Measurements from ENCODE around the gene ZMYM2. TPM values are rescaled to one million over a fixed set of nuclear protein-coding genes. Genes with fewer than 3 reads are reported as not detected.

Gene ZMYM2
- polyA plus RNA-seq, 2 of the 4 experiments (the other 2 are of a cell fraction): 21.7 to 56.7 TPM

DNA sequence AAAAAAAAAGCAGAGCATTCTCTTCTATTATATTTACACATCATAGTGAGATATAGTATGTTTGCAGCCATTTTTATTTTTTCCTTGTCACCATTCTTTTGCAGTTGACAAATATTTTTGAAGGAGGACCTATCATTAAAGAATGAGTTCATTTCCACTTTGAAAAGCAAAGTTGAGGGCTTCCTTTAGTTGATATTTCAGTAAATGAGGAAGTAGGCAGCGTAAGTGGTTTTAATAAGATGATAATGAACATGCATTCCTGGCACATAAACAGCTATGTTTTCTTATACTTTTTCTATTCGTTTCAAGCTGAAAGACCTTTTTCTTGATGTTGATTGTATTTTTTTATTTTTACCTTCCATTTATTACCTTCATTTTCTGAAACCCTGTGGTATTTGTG lies 66.2 kb downstream of the ZMYM2 start:
- Histone ChIP-seq H3K27ac (no peak overlapping the region), H3K4me2 (no peak overlapping the region), H3K4me1 (peaks cover 10% of the 10 kb centered on the region), H3K9me3 (no peaks in the 10 kb centered on the region), H3K4me3 (no peak overlapping the region)
- FAIRE-seq (no peak), DNase-seq (ENCODE audit: low read depth in 1 of 2, low spot score in 1 of 2) (no peak), ATAC-seq (no peak)
- TF ChIP-seq MAFK (IDR thresholded peaks at IDR 0.05; ENCODE audit: partially characterized antibody): no peak
- no peak for TF ChIP-seq BHLHE40 (IDR thresholded peaks at IDR 0.05; ENCODE audit: low read depth, low read length)
- TF ChIP-seq, protein P1, sequence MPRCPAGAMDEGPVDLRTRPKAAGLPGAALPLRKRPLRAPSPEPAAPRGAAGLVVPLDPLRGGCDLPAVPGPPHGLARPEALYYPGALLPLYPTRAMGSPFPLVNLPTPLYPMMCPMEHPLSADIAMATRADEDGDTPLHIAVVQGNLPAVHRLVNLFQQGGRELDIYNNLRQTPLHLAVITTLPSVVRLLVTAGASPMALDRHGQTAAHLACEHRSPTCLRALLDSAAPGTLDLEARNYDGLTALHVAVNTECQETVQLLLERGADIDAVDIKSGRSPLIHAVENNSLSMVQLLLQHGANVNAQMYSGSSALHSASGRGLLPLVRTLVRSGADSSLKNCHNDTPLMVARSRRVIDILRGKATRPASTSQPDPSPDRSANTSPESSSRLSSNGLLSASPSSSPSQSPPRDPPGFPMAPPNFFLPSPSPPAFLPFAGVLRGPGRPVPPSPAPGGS (IDR thresholded peaks at IDR 0.05): no peak
- TF ChIP-seq, protein P2, sequence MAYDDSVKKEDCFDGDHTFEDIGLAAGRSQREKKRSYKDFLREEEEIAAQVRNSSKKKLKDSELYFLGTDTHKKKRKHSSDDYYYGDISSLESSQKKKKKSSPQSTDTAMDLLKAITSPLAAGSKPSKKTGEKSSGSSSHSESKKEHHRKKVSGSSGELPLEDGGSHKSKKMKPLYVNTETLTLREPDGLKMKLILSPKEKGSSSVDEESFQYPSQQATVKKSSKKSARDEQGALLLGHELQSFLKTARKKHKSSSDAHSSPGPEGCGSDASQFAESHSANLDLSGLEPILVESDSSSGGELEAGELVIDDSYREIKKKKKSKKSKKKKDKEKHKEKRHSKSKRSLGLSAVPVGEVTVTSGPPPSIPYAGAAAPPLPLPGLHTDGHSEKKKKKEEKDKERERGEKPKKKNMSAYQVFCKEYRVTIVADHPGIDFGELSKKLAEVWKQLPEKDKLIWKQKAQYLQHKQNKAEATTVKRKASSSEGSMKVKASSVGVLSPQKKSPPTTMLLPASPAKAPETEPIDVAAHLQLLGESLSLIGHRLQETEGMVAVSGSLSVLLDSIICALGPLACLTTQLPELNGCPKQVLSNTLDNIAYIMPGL (CRISPR knock-in tag; IDR thresholded peaks at IDR 0.05; ENCODE audit: borderline replicate concordance): no peak
- TF ChIP-seq, protein P3, sequence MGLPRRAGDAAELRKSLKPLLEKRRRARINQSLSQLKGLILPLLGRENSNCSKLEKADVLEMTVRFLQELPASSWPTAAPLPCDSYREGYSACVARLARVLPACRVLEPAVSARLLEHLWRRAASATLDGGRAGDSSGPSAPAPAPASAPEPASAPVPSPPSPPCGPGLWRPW (IDR thresholded peaks at IDR 0.05): no peak
- TF ChIP-seq, protein P4, sequence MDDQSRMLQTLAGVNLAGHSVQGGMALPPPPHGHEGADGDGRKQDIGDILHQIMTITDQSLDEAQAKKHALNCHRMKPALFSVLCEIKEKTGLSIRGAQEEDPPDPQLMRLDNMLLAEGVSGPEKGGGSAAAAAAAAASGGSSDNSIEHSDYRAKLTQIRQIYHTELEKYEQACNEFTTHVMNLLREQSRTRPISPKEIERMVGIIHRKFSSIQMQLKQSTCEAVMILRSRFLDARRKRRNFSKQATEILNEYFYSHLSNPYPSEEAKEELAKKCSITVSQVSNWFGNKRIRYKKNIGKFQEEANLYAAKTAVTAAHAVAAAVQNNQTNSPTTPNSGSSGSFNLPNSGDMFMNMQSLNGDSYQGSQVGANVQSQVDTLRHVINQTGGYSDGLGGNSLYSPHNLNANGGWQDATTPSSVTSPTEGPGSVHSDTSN (IDR thresholded peaks at IDR 0.05): no peak
- no peak for TF ChIP-seq CBX2 (IDR thresholded peaks at IDR 0.05; ENCODE audit: borderline replicate concordance, low read depth)
- TF ChIP-seq, protein P5, sequence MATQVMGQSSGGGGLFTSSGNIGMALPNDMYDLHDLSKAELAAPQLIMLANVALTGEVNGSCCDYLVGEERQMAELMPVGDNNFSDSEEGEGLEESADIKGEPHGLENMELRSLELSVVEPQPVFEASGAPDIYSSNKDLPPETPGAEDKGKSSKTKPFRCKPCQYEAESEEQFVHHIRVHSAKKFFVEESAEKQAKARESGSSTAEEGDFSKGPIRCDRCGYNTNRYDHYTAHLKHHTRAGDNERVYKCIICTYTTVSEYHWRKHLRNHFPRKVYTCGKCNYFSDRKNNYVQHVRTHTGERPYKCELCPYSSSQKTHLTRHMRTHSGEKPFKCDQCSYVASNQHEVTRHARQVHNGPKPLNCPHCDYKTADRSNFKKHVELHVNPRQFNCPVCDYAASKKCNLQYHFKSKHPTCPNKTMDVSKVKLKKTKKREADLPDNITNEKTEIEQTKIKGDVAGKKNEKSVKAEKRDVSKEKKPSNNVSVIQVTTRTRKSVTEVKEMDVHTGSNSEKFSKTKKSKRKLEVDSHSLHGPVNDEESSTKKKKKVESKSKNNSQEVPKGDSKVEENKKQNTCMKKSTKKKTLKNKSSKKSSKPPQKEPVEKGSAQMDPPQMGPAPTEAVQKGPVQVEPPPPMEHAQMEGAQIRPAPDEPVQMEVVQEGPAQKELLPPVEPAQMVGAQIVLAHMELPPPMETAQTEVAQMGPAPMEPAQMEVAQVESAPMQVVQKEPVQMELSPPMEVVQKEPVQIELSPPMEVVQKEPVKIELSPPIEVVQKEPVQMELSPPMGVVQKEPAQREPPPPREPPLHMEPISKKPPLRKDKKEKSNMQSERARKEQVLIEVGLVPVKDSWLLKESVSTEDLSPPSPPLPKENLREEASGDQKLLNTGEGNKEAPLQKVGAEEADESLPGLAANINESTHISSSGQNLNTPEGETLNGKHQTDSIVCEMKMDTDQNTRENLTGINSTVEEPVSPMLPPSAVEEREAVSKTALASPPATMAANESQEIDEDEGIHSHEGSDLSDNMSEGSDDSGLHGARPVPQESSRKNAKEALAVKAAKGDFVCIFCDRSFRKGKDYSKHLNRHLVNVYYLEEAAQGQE (IDR thresholded peaks at IDR 0.05): no peak
- TF ChIP-seq, protein P6, sequence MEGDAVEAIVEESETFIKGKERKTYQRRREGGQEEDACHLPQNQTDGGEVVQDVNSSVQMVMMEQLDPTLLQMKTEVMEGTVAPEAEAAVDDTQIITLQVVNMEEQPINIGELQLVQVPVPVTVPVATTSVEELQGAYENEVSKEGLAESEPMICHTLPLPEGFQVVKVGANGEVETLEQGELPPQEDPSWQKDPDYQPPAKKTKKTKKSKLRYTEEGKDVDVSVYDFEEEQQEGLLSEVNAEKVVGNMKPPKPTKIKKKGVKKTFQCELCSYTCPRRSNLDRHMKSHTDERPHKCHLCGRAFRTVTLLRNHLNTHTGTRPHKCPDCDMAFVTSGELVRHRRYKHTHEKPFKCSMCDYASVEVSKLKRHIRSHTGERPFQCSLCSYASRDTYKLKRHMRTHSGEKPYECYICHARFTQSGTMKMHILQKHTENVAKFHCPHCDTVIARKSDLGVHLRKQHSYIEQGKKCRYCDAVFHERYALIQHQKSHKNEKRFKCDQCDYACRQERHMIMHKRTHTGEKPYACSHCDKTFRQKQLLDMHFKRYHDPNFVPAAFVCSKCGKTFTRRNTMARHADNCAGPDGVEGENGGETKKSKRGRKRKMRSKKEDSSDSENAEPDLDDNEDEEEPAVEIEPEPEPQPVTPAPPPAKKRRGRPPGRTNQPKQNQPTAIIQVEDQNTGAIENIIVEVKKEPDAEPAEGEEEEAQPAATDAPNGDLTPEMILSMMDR (IDR thresholded peaks at IDR 0.05): no peak
- TF ChIP-seq RAD21 (conservative IDR thresholded peaks at IDR 0.05 in 1 of 2, IDR thresholded peaks at IDR 0.05 in 1 of 2): no peak
- no peak for TF ChIP-seq RFX5 (IDR thresholded peaks at IDR 0.05)
- ChIA-PET POLR2A (no interaction called here), CTCF (no interaction called here)
- 86% methylated on average over 2 of the region's 2 CpGs for WGBS (ENCODE audit: missing lambda C conversion rate)

DNA sequence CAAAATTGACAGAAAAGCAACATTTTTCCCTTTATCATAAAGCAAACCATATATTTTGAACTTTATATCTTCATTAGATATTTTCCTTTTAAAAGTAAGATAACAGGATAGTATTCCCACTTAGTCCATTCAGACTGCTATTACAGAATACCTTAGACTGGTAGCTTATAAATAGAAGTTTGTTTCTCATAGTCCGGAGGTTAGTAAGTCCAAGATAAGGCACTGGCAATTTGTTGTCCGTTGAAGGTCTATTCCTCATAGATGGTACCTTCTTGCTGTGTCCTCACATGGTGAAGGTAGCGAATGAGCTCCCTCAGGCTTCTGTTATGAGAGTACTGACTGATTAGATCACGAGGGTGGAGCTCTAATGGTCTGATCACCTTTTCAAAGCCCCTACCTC lies 70.4 kb downstream of the ZMYM2 start:
- Histone ChIP-seq H3K4me1 (no peaks in the 10 kb centered on the region), H3K27ac (no peak overlapping the region), H3K9me3 (no peaks in the 10 kb centered on the region), H3K4me2 (no peak overlapping the region), H3K4me3 (no peak overlapping the region)
- WGBS (ENCODE audit: missing lambda C conversion rate): 92% methylated on average over 4 of the region's 4 CpGs
- CTCF ChIA-PET: interaction anchor here (1.1 kb wide), 1 partner anchor 67 kb away, joined by 5 read pairs; no protein-coding TSS in a partner anchor
- DNase-seq (ENCODE audit: low read depth in 1 of 2, low spot score in 1 of 2): no peak
- no peak for ATAC-seq
- TF ChIP-seq, protein P7, sequence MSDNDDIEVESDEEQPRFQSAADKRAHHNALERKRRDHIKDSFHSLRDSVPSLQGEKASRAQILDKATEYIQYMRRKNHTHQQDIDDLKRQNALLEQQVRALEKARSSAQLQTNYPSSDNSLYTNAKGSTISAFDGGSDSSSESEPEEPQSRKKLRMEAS (IDR thresholded peaks at IDR 0.05): no peak
- FAIRE-seq: no peak
- POLR2A ChIA-PET: no interaction called here

All from A549 (cell line).